Caco-2 (cell line): Measurements from ENCODE around the gene IMMP2L. TPM values are rescaled to one million over a fixed set of nuclear protein-coding genes. Genes with fewer than 3 reads are reported as not detected.

Experiments used
- BruUV-seq: library from RNA; stranded (reverse); fragments of 400-500 nt; replicated peaks from 2 replicates; lab custom pipeline; 2021; lab: Mats Ljungman, UMichigan
- CTCF ChIA-PET: fragments of 300-600 bp; sonication (Branson Sonifier 250); formaldehyde crosslinking; loops from one replicate; lab custom pipeline; 2022; ENCODE audit warnings: antibody characterized with exemption; lab: Charles Lee
- POLR2A ChIA-PET: fragments of 300-600 bp; sonication (Branson Sonifier 250); formaldehyde crosslinking; loops from one replicate; lab custom pipeline; 2022; ENCODE audit warnings: antibody characterized with exemption; lab: Charles Lee
- DNase-seq, 2 experiments: peaks; one replicate each; pipeline versions ENCODE4 v3.0.0 to v3.0.0-alpha.2; 2020 to 2022
- H3K27me3 ChIP-seq: replicated peaks from 2 replicates; pipeline ENCODE4 v1.6.0; 2011; ENCODE audit warnings: low read length; ENCODE audit not compliant: control insufficient read depth, insufficient read depth
- H3K36me3 ChIP-seq: 2 replicates; pipeline ENCODE4 v1.5.1; 2011; ENCODE audit warnings: low read length; ENCODE audit not compliant: control insufficient read depth, insufficient read depth
- H3K4me1 ChIP-seq: fragments of 250-450 bp; sonication (Bioruptor Pico); 2 replicates; pipeline ENCODE4 v1.5.1; 2020; ENCODE audit warnings: mild to moderate bottlenecking
- H3K4me3 ChIP-seq: 2 replicates; pipeline ENCODE4 v1.5.1; 2011; ENCODE audit warnings: low read depth, mild to moderate bottlenecking, control low read depth, low read length
- H3K9me3 ChIP-seq: fragments of 250-450 bp; sonication (Bioruptor Pico); 2 replicates; pipeline ENCODE4 v1.5.1; 2020; ENCODE audit warnings: mild to moderate bottlenecking, moderate library complexity
- H3K27ac Mint-ChIP-seq: one replicate; pipeline ENCODE4 v1.8.0; 2022; ENCODE audit warnings: mixed read lengths; ENCODE audit not compliant: unreplicated experiment
- H3K27me3 Mint-ChIP-seq: one replicate; pipeline ENCODE4 v1.8.0; 2022; ENCODE audit warnings: mixed read lengths; ENCODE audit not compliant: insufficient read depth, unreplicated experiment
- H3K36me3 Mint-ChIP-seq: one replicate; pipeline ENCODE4 v1.8.0; 2022; ENCODE audit warnings: mild to moderate bottlenecking, mixed read lengths; ENCODE audit not compliant: insufficient read depth, unreplicated experiment
- H3K4me1 Mint-ChIP-seq: one replicate; pipeline ENCODE4 v1.8.0; 2022; ENCODE audit warnings: low read depth, mixed read lengths; ENCODE audit not compliant: unreplicated experiment
- H3K4me3 Mint-ChIP-seq: one replicate; pipeline ENCODE4 v1.8.0; 2022; ENCODE audit warnings: mild to moderate bottlenecking, moderate library complexity, mixed read lengths; ENCODE audit not compliant: unreplicated experiment
- H3K9me3 Mint-ChIP-seq: one replicate; pipeline ENCODE4 v1.8.0; 2022; ENCODE audit warnings: mixed read lengths; ENCODE audit not compliant: unreplicated experiment
- intact Hi-C: fragments of 100-400 bp; cut with micrococcal nuclease; formaldehyde crosslinking; loops from one replicate; pipeline ENCODE4 v1.10.0; 2022; ENCODE audit not compliant: unreplicated experiment
- total RNA-seq: library from RNA; stranded (reverse); gene quantifications from 2 replicates; pipeline ENCODE4 v1.2.3, GENCODE V29; 2022
- TF ChIP-seq, protein P1 (sequence below), 2 experiments: fragments of 200-600 bp in 1 of 2; IDR thresholded peaks; 1 replicate in 1 of 2; 2 replicates in 1 of 2; pipeline versions ENCODE4 v1.5.1 to v1.8.0; 2011 to 2022; ENCODE audit warnings: antibody characterized with exemption in 1 of 2, control low read depth in 1 of 2, inconsistent platforms in 1 of 2, low read depth in 1 of 2, low read length in 1 of 2, mild to moderate bottlenecking in 1 of 2, moderate library complexity in 1 of 2; ENCODE audit not compliant: insufficient read depth in 1 of 2, severe bottlenecking in 1 of 2, unreplicated experiment in 1 of 2

The IMMP2L gene
- total RNA-seq, 1 experiment from 2014 or later = 9.5 TPM

- Mint-ChIP-seq H3K27me3 (no peaks in the 10 kb centered on the region), H3K4me1 (no peaks in the 10 kb centered on the region), H3K36me3 (no peaks in the 10 kb centered on the region), H3K27ac (no peak overlapping the region), H3K4me3 (no peak overlapping the region), H3K9me3 (no peaks in the 10 kb centered on the region)
- no peak for DNase-seq
- POLR2A ChIA-PET = no interaction called here
- no peaks in the 10 kb centered on the region for H3K36me3 ChIP-seq
- CTCF ChIA-PET = no interaction called here
- TF ChIP-seq, protein P1, sequence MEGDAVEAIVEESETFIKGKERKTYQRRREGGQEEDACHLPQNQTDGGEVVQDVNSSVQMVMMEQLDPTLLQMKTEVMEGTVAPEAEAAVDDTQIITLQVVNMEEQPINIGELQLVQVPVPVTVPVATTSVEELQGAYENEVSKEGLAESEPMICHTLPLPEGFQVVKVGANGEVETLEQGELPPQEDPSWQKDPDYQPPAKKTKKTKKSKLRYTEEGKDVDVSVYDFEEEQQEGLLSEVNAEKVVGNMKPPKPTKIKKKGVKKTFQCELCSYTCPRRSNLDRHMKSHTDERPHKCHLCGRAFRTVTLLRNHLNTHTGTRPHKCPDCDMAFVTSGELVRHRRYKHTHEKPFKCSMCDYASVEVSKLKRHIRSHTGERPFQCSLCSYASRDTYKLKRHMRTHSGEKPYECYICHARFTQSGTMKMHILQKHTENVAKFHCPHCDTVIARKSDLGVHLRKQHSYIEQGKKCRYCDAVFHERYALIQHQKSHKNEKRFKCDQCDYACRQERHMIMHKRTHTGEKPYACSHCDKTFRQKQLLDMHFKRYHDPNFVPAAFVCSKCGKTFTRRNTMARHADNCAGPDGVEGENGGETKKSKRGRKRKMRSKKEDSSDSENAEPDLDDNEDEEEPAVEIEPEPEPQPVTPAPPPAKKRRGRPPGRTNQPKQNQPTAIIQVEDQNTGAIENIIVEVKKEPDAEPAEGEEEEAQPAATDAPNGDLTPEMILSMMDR (IDR thresholded peaks at IDR 0.05; ENCODE audit: insufficient read depth in 1 of 2, low read depth in 1 of 2, low read length in 1 of 2, severe bottlenecking in 1 of 2, unreplicated experiment in 1 of 2) = no peak
- H3K4me1 ChIP-seq = no peaks in the 10 kb centered on the region
- intact Hi-C loops = no loop called here
- BruUV-seq = no TSS peak
- no peaks in the 10 kb centered on the region for H3K9me3 ChIP-seq
- H3K4me3 ChIP-seq = no peak overlapping the region
- H3K27me3 ChIP-seq = no peaks in the 10 kb centered on the region
Measured at GRCh38 chr7:111308691-111309090, 253.6 kb downstream of the IMMP2L start.

GRCh38 chr7:111301891-111302290, 260.4 kb downstream of the IMMP2L start:
- no TSS peak for BruUV-seq
- Mint-ChIP-seq H3K36me3 (no peaks in the 10 kb centered on the region), H3K27me3 (no peaks in the 10 kb centered on the region), H3K4me1 (no peaks in the 10 kb centered on the region), H3K9me3 (no peaks in the 10 kb centered on the region), H3K4me3 (no peak overlapping the region), H3K27ac (no peak overlapping the region)
- TF ChIP-seq, protein P1 (IDR thresholded peaks at IDR 0.05; ENCODE audit: insufficient read depth in 1 of 2, low read depth in 1 of 2, low read length in 1 of 2, severe bottlenecking in 1 of 2, unreplicated experiment in 1 of 2) = no peak
- intact Hi-C loops = no loop called here
- ChIA-PET CTCF (no interaction called here), POLR2A (no interaction called here)
- Histone ChIP-seq H3K4me3 (no peak overlapping the region), H3K9me3 (no peaks in the 10 kb centered on the region), H3K4me1 (no peaks in the 10 kb centered on the region), H3K36me3 (no peaks in the 10 kb centered on the region), H3K27me3 (no peaks in the 10 kb centered on the region)
- no peak for DNase-seq

- Mint-ChIP-seq H3K27me3 (no peaks in the 10 kb centered on the region), H3K36me3 (no peaks in the 10 kb centered on the region), H3K27ac (no peak overlapping the region), H3K4me1 (no peaks in the 10 kb centered on the region), H3K4me3 (no peak overlapping the region), H3K9me3 (no peaks in the 10 kb centered on the region)
- no peaks in the 10 kb centered on the region for H3K36me3 ChIP-seq
- H3K9me3 ChIP-seq = no peaks in the 10 kb centered on the region
- BruUV-seq = no TSS peak
- DNase-seq = no peak
- no peaks in the 10 kb centered on the region for H3K27me3 ChIP-seq
- ChIA-PET CTCF (no interaction called here), POLR2A (no interaction called here)
- no peak overlapping the region for H3K4me3 ChIP-seq
- no peaks in the 10 kb centered on the region for H3K4me1 ChIP-seq
- intact Hi-C loops = no loop called here
- TF ChIP-seq, protein P1 (IDR thresholded peaks at IDR 0.05; ENCODE audit: insufficient read depth in 1 of 2, low read depth in 1 of 2, low read length in 1 of 2, severe bottlenecking in 1 of 2, unreplicated experiment in 1 of 2) = no peak
Measured at GRCh38 chr7:111294494-111294893, 267.8 kb downstream of the IMMP2L start.
